ENCODE data around the gene PTPN7. TPM values are rescaled to one million over a fixed set of nuclear protein-coding genes. Genes with fewer than 3 reads are reported as not detected.

Gene PTPN7
- total and polyA plus RNA-seq, 2 of the 13 experiments (the other 11 are each of a cell fraction or from before 2014, with no cell fraction given), result not detected

- TF ChIP-seq USF2 (IDR thresholded peaks at IDR 0.05; ENCODE audit: low read depth, low read length), result no peak
- no peak for TF ChIP-seq USF2 (CRISPR knock-in tag; IDR thresholded peaks at IDR 0.05; ENCODE audit: borderline replicate concordance)
- no peak for TF ChIP-seq ZNF674 (CRISPR knock-in tag; IDR thresholded peaks at IDR 0.05; ENCODE audit: low read depth)
- TF ChIP-seq STAG1 (CRISPR knock-in tag; IDR thresholded peaks at IDR 0.05), result peak; percentile 64
- TF ChIP-seq ATM (IDR thresholded peaks at IDR 0.05; ENCODE audit: borderline replicate concordance), result no peak
- TF ChIP-seq AKNA (CRISPR knock-in tag; IDR thresholded peaks at IDR 0.05; ENCODE audit: borderline replicate concordance), result no peak
- TF ChIP-seq GPBP1L1 (CRISPR knock-in tag; IDR thresholded peaks at IDR 0.05), result no peak
- no peak for TF ChIP-seq NONO (IDR thresholded peaks at IDR 0.05)
- no peak for TF ChIP-seq NONO (CRISPR knock-in tag; conservative IDR thresholded peaks at IDR 0.05)
- TF ChIP-seq ZNF709 (CRISPR knock-in tag; IDR thresholded peaks at IDR 0.05), result no peak
- TF ChIP-seq ZUFSP (CRISPR knock-in tag; IDR thresholded peaks at IDR 0.05; ENCODE audit: borderline replicate concordance), result no peak
- no peak for TF ChIP-seq TEAD2 (CRISPR knock-in tag; IDR thresholded peaks at IDR 0.05)
- no peak for TF ChIP-seq ZNF782 (CRISPR knock-in tag; IDR thresholded peaks at IDR 0.05; ENCODE audit: borderline replicate concordance)
- TF ChIP-seq HNRNPK (IDR thresholded peaks at IDR 0.05; ENCODE audit: low read depth, low read length, poor library complexity, severe bottlenecking), result no peak
- TF ChIP-seq SRY (CRISPR knock-in tag; IDR thresholded peaks at IDR 0.05), result no peak
- TF ChIP-seq FOXC1 (CRISPR knock-in tag; IDR thresholded peaks at IDR 0.05; ENCODE audit: borderline replicate concordance), result no peak
- TF ChIP-seq THYN1 (CRISPR knock-in tag; IDR thresholded peaks at IDR 0.05; ENCODE audit: borderline replicate concordance, low read depth), result no peak
- no peak for TF ChIP-seq TBP (CRISPR knock-in tag; IDR thresholded peaks at IDR 0.05)
- TF ChIP-seq MTF1 (CRISPR knock-in tag; IDR thresholded peaks at IDR 0.05), result no peak
- TF ChIP-seq ZMYM4 (CRISPR knock-in tag; IDR thresholded peaks at IDR 0.05), result no peak
Observed at GRCh38 chr1:202184750-202185460, 24.5 kb upstream of the PTPN7 start (continued).
